T-helper 17 cell (primary cell): ENCODE results near the gene TLR8. TPM values are rescaled to one million over a fixed set of nuclear protein-coding genes. Genes with fewer than 3 reads are reported as not detected.
A peak's percentile ranks its signal among the peaks of the same experiment; 100 is the strongest.

ENCODE experiments used
- ATAC-seq: fragments of 150-1000 bp; cut with Tn5 transposase; 2 replicates; pipeline ENCODE4 v1.10.0; 2021; ENCODE audit warnings: mild to moderate bottlenecking, moderate library complexity
- DNase-seq, 3 donors: peaks; one replicate each; pipeline versions ENCODE4 v3.0.0 to v3.0.0-alpha.2; 2020 to 2021
- H3K9me3 ChIP-seq: one replicate; pipeline ENCODE4 v1.7.0; 2013; ENCODE audit warnings: low read length, mild to moderate bottlenecking; ENCODE audit not compliant: control insufficient read depth, poor library complexity, severe bottlenecking
- H3K27ac Mint-ChIP-seq: one replicate; pipeline ENCODE4 v1.8.0; 2022; ENCODE audit warnings: mild to moderate bottlenecking, moderate library complexity, mixed read lengths
- H3K27me3 Mint-ChIP-seq: one replicate; pipeline ENCODE4 v1.8.0; 2022; ENCODE audit warnings: mixed read lengths
- H3K36me3 Mint-ChIP-seq: one replicate; pipeline ENCODE4 v1.8.0; 2022; ENCODE audit warnings: low read depth, mixed read lengths
- H3K4me1 Mint-ChIP-seq: one replicate; pipeline ENCODE4 v1.8.0; 2022; ENCODE audit warnings: mild to moderate bottlenecking, mixed read lengths
- H3K4me3 Mint-ChIP-seq: one replicate; pipeline ENCODE4 v1.8.0; 2022; ENCODE audit warnings: mild to moderate bottlenecking, moderate library complexity, mixed read lengths
- total RNA-seq, 4 donors: library from RNA in 2 of 4; stranded (reverse) in 2 of 4; gene quantifications; one replicate each; pipeline ENCODE4 v1.2.3 and lab custom pipeline; 2022 to 2026

The TLR8 gene
- total RNA-seq, 2 donors from 2014 or later = 0.85 TPM; not detected in 1

- Mint-ChIP-seq H3K27ac (peak overlapping the region; percentile 100), H3K36me3 (no peaks in the 10 kb centered on the region), H3K4me1 (peaks cover 27% of the 10 kb centered on the region), H3K4me3 (peak overlapping the region; percentile 86), H3K27me3 (no peaks in the 10 kb centered on the region)
- ATAC-seq (peak; percentile 58), DNase-seq (no peak)
- no peaks in the 10 kb centered on the region for H3K9me3 ChIP-seq
Measured at GRCh38 chrX:12967711-12968465, 61.5 kb downstream of the TLR8 start.

GRCh38 chrX:12970691-12971202 is 64.3 kb downstream of the TLR8 start:
- H3K36me3 Mint-ChIP-seq = peaks cover 2% of the 10 kb centered on the region
- H3K4me1 Mint-ChIP-seq = peaks cover 33% of the 10 kb centered on the region
- peak overlapping the region; percentile 100 for H3K27ac Mint-ChIP-seq
- no peaks in the 10 kb centered on the region for H3K27me3 Mint-ChIP-seq
- DNase-seq (peak in 2 of 3 donors; percentile 27 to 40), ATAC-seq (peak; percentile 64)
- H3K9me3 ChIP-seq = no peaks in the 10 kb centered on the region
- peak overlapping the region; percentile 95 for H3K4me3 Mint-ChIP-seq

GRCh38 chrX:12971282-12972003 is 65.0 kb downstream of the TLR8 start:
- no peak for DNase-seq
- Mint-ChIP-seq H3K27me3 (no peaks in the 10 kb centered on the region), H3K36me3 (peaks cover 5% of the 10 kb centered on the region), H3K27ac (peak overlapping the region; percentile 100), H3K4me1 (peaks cover 35% of the 10 kb centered on the region), H3K4me3 (peak overlapping the region; percentile 95)
- ATAC-seq = no peak
- no peaks in the 10 kb centered on the region for H3K9me3 ChIP-seq

GRCh38 chrX:12972243-12972642 is 65.8 kb downstream of the TLR8 start:
- H3K36me3 Mint-ChIP-seq = peaks cover 7% of the 10 kb centered on the region
- H3K4me3 Mint-ChIP-seq = peak overlapping the region; percentile 95
- H3K27me3 Mint-ChIP-seq = no peaks in the 10 kb centered on the region
- H3K27ac Mint-ChIP-seq = peak overlapping the region; percentile 100
- DNase-seq = no peak
- H3K9me3 ChIP-seq = no peaks in the 10 kb centered on the region
- no peak for ATAC-seq
- H3K4me1 Mint-ChIP-seq = peaks cover 32% of the 10 kb centered on the region

Other genes with a start within 250 kb of the TLR8 start
- gene PRPS2, start 115.2 kb upstream of the TLR8 start, total RNA-seq = 10 to 100 TPM; 16.8 to 21.3 TPM
- under 1 TPM in 1 of 2 donors, not detected in 1; 0.42 TPM for gene TLR7, start 39.5 kb upstream of the TLR8 start, total RNA-seq
- gene TMSB4X, start 68.5 kb downstream of the TLR8 start, total RNA-seq = 1,000 to 10,000 TPM; 5,781 to 7,183 TPM
- gene FAM9C, start 138.0 kb downstream of the TLR8 start, total RNA-seq = not detected